ENCODE measurements around the gene FAM3D.

DNA sequence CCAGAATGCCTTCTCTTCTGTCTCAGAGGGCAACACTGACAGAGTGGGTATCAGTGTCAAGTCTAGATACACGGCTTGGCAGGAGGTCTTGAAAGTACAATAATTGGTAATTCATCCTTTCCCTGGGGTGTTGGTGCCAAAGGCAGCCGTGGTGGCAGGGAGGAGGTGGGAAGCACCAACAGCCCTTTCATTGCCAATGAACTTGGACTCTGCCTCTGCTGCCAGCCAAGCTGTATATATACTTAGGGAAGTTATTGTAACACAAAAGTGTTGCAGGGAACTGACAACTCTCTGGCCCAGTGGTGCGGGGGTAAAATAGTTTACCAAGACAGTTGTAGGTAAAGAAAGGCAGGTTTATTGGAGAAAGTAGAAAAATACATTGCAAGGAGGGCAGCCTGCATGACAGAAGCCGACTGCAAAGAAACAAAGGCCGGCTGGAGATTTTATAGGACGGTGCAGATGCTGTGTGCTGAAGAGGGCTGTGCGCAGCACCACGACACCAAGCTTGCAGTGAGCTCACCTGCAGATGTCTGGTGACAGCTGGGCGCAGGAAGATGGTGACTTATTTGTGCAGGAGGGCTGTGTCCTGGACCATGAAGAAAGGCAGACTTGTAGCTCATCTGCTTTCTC is 4.0 kb upstream of the FAM3D start:
- TF ChIP-seq CTCF (IDR thresholded peaks at IDR 0.05) (no peak), JUN (IDR thresholded peaks at IDR 0.05) (no peak), NFE2L2 (conservative IDR thresholded peaks at IDR 0.05; ENCODE audit: low read length) (no peak), CEBPB (IDR thresholded peaks at IDR 0.05) (no peak)

Measured in A549 (cell line).